H1 (cell line): ENCODE data around the gene MST1R. TPM values are rescaled to one million over a fixed set of nuclear protein-coding genes. Genes with fewer than 3 reads are reported as not detected.

Source experiments
- CTCF ChIA-PET: fragments of 300-600 bp; sonication (Branson Sonifier 250); formaldehyde crosslinking; loops from one replicate; lab custom pipeline; 2021; ENCODE audit not compliant: partially characterized antibody; lab: Charles Lee
- POLR2A ChIA-PET: fragments of 300-600 bp; sonication (Branson Sonifier 250); formaldehyde crosslinking; loops from one replicate; lab custom pipeline; 2021; ENCODE audit warnings: inconsistent platforms; ENCODE audit not compliant: partially characterized antibody; lab: Charles Lee
- DNase-seq, 2 experiments: peaks; one replicate each; pipeline versions ENCODE4 v3.0.0 to v3.0.0-alpha.2; 2010 to 2022; ENCODE audit warnings: low spot score in 2 of 2, low read depth in 1 of 2, mixed read lengths in 1 of 2
- FAIRE-seq: peaks from 2 replicates; lab custom pipeline; 2011; peaks lifted over from hg19 to GRCh38; lab: Jason Lieb, UNC
- H2AFZ ChIP-seq: 2 replicates; pipeline ENCODE4 v1.8.1; 2012; ENCODE audit warnings: low read length, inconsistent platforms
- H2AK5ac ChIP-seq: 2 replicates; pipeline ENCODE4 v1.6.1; 2013; ENCODE audit warnings: low read depth, low read length
- H2BK120ac ChIP-seq: replicated peaks from 2 replicates; pipeline ENCODE3; 2013; ENCODE audit warnings: low read depth, low read length, inconsistent platforms
- H2BK12ac ChIP-seq: 2 replicates; pipeline ENCODE4 v1.6.1; 2013; ENCODE audit warnings: low read depth, low read length
- H2BK15ac ChIP-seq: 2 replicates; pipeline ENCODE4 v1.6.1; 2013; ENCODE audit warnings: low read length
- H2BK20ac ChIP-seq: 2 replicates; pipeline ENCODE4 v1.6.1; 2013; ENCODE audit warnings: low read length
- H2BK5ac ChIP-seq: 2 replicates; pipeline ENCODE4 v1.6.1; 2013; ENCODE audit warnings: low read depth, low read length
- H3K14ac ChIP-seq: 2 replicates; pipeline ENCODE4 v1.6.1; 2013; ENCODE audit warnings: inconsistent platforms; ENCODE audit not compliant: insufficient read length
- H3K18ac ChIP-seq: 2 replicates; pipeline ENCODE4 v1.6.1; 2013; ENCODE audit warnings: low read length; ENCODE audit errors: extremely low read depth
- H3K23ac ChIP-seq: 2 replicates; pipeline ENCODE4 v1.6.1; 2013; ENCODE audit warnings: inconsistent platforms; ENCODE audit not compliant: insufficient read length
- H3K23me2 ChIP-seq: 2 replicates; pipeline ENCODE4 v1.6.1; 2013; ENCODE audit warnings: low read depth, low read length
- H3K27ac ChIP-seq: 2 replicates; pipeline ENCODE4 v1.6.1; 2011; ENCODE audit warnings: low read depth, low read length, inconsistent platforms
- H3K27me3 ChIP-seq, 4 experiments: replicated peaks in 1 of 4; 1 replicate in 1 of 4; 2 replicates in 3 of 4; pipeline versions ENCODE4 v1.6.1 to v1.8.1; 2011 to 2013; ENCODE audit warnings: low read length in 3 of 4, mild to moderate bottlenecking in 3 of 4, inconsistent platforms in 2 of 4, mixed read lengths in 2 of 4, moderate library complexity in 1 of 4; ENCODE audit not compliant: control insufficient read depth in 3 of 4, insufficient read depth in 3 of 4; ENCODE audit errors: extremely low read depth in 1 of 4
- H3K36me3 ChIP-seq, 4 experiments: 2 replicates each; pipeline versions ENCODE4 v1.6.1 to v1.8.1; 2011 to 2013; ENCODE audit warnings: mild to moderate bottlenecking in 4 of 4, low read length in 3 of 4, moderate library complexity in 2 of 4, control low read depth in 1 of 4, inconsistent platforms in 1 of 4; ENCODE audit not compliant: insufficient read depth in 4 of 4, control insufficient read depth in 2 of 4
- H3K4ac ChIP-seq: replicated peaks from 2 replicates; pipeline ENCODE3; 2013; ENCODE audit warnings: low read length, low read depth, mixed read lengths, inconsistent platforms; ENCODE audit not compliant: insufficient read length
- H3K4me1 ChIP-seq, 4 experiments: replicated peaks in 1 of 4; 1 replicate in 1 of 4; 2 replicates in 3 of 4; pipeline versions ENCODE4 v1.6.1 to v1.8.1; 2011 to 2013; ENCODE audit warnings: low read length in 3 of 4, inconsistent platforms in 2 of 4, mixed read lengths in 1 of 4; ENCODE audit not compliant: insufficient read depth in 4 of 4, control insufficient read depth in 3 of 4
- H3K4me2 ChIP-seq, 2 experiments: 2 replicates each; pipeline versions ENCODE4 v1.6.1 to v1.8.1; 2011 to 2013; ENCODE audit warnings: low read depth in 2 of 2, low read length in 2 of 2, control low read depth in 1 of 2, inconsistent platforms in 1 of 2, mild to moderate bottlenecking in 1 of 2; ENCODE audit not compliant: insufficient read depth in 1 of 2
- H3K4me3 ChIP-seq, 4 experiments: fragments of 200-600, 300-600 bp in 1 of 4; sonication (generic), shearing (Covaris generic), sonication (Bioruptor Twin) in 1 of 4; 2 replicates each; pipeline versions ENCODE4 v1.5.1 to v1.8.1; 2011 to 2016; ENCODE audit warnings: low read length in 4 of 4, low read depth in 3 of 4, control low read depth in 2 of 4, inconsistent platforms in 2 of 4, mild to moderate bottlenecking in 2 of 4, mixed read lengths in 1 of 4, moderate library complexity in 1 of 4; ENCODE audit not compliant: insufficient read depth in 2 of 4; ENCODE audit errors: extremely low read depth in 1 of 4
- H3K56ac ChIP-seq: replicated peaks from 2 replicates; pipeline ENCODE3; 2013; ENCODE audit warnings: low read depth, mild to moderate bottlenecking, mixed read lengths, low read length, inconsistent platforms; ENCODE audit not compliant: insufficient read length
- H3K79me1 ChIP-seq: 2 replicates; pipeline ENCODE4 v1.6.1; 2013; ENCODE audit warnings: low read depth, low read length, control low read depth
- H3K79me2 ChIP-seq, 2 experiments: 2 replicates each; pipeline versions ENCODE4 v1.6.1 to v1.8.1; 2012 to 2013; ENCODE audit warnings: low read length in 2 of 2, mild to moderate bottlenecking in 2 of 2, inconsistent platforms in 1 of 2; ENCODE audit not compliant: insufficient read depth in 2 of 2, control insufficient read depth in 1 of 2
- H3K9ac ChIP-seq, 4 experiments: replicated peaks in 1 of 4; 1 replicate in 1 of 4; 2 replicates in 3 of 4; pipeline versions ENCODE4 v1.6.1 to v1.8.1; 2011 to 2013; ENCODE audit warnings: low read depth in 3 of 4, low read length in 3 of 4, control low read depth in 2 of 4, mild to moderate bottlenecking in 2 of 4, moderate library complexity in 2 of 4, inconsistent platforms in 1 of 4; ENCODE audit errors: extremely low read depth in 1 of 4
- H3K9me3 ChIP-seq, 2 experiments: 2 replicates each; pipeline versions ENCODE4 v1.6.1 to v1.8.1; 2012 to 2013; ENCODE audit warnings: mild to moderate bottlenecking in 2 of 2, moderate library complexity in 2 of 2, control low read depth in 1 of 2, inconsistent platforms in 1 of 2, low read depth in 1 of 2, low read length in 1 of 2, mixed read lengths in 1 of 2; ENCODE audit not compliant: insufficient read depth in 2 of 2
- H4K20me1 ChIP-seq, 2 experiments: replicated peaks in 1 of 2; 2 replicates each; pipeline versions ENCODE3 to v1.8.1; 2011 to 2013; ENCODE audit warnings: inconsistent platforms in 2 of 2, low read length in 2 of 2, mild to moderate bottlenecking in 1 of 2; ENCODE audit not compliant: insufficient read depth in 2 of 2, control insufficient read depth in 1 of 2
- H4K5ac ChIP-seq: 2 replicates; pipeline ENCODE4 v1.6.1; 2013; ENCODE audit warnings: low read length, low read depth, mixed read lengths, inconsistent platforms; ENCODE audit not compliant: insufficient read length
- H4K8ac ChIP-seq: 2 replicates; pipeline ENCODE4 v1.8.0; 2013; ENCODE audit warnings: mild to moderate bottlenecking, moderate library complexity, low read length, inconsistent platforms; ENCODE audit not compliant: insufficient read depth; ENCODE audit errors: extremely low read depth
- H4K91ac ChIP-seq: replicated peaks from 2 replicates; pipeline ENCODE3; 2013; ENCODE audit warnings: low read length, mixed read lengths, inconsistent platforms; ENCODE audit not compliant: insufficient read length
- ATF3 ChIP-seq: IDR thresholded peaks from 2 replicates; pipeline ENCODE4 v1.6.1; 2011; ENCODE audit warnings: low read depth, mild to moderate bottlenecking, low read length; ENCODE audit not compliant: insufficient read depth
- CHD1 ChIP-seq: IDR thresholded peaks from 2 replicates; pipeline ENCODE4 v1.6.1; 2012; ENCODE audit warnings: low read depth, low read length, improper control_type of control experiment
- FOSL1 ChIP-seq: IDR thresholded peaks from 2 replicates; pipeline ENCODE4 v1.6.1; 2011; ENCODE audit warnings: mild to moderate bottlenecking, low read depth, low read length, moderate library complexity; ENCODE audit not compliant: insufficient read depth
- KDM4A ChIP-seq: IDR thresholded peaks from one replicate; pipeline ENCODE4 v1.7.1; 2012; ENCODE audit warnings: low read depth, mild to moderate bottlenecking, moderate library complexity, low read length, inconsistent platforms; ENCODE audit not compliant: severe bottlenecking
- POLR2A ChIP-seq, 2 experiments: IDR thresholded peaks; 1 replicate in 1 of 2; 2 replicates in 1 of 2; pipeline ENCODE4 v1.6.1; 2011; ENCODE audit warnings: low read depth in 2 of 2, low read length in 2 of 2, mild to moderate bottlenecking in 2 of 2; ENCODE audit errors: control extremely low read depth in 1 of 2
- POLR2AphosphoS5 ChIP-seq: IDR thresholded peaks from 2 replicates; pipeline ENCODE4 v1.6.1; 2011; ENCODE audit warnings: low read depth, low read length
- RAD21 ChIP-seq, 2 experiments: IDR thresholded peaks in 1 of 2; conservative IDR thresholded peaks in 1 of 2; 2 replicates each; pipeline ENCODE4 v1.6.1; 2011; ENCODE audit warnings: low read depth in 2 of 2, low read length in 2 of 2, improper control_type of control experiment in 1 of 2, inconsistent platforms in 1 of 2, mild to moderate bottlenecking in 1 of 2, moderate library complexity in 1 of 2
- RBBP5 ChIP-seq: IDR thresholded peaks from 2 replicates; pipeline ENCODE4 v1.7.1; 2012; ENCODE audit warnings: low read depth, mild to moderate bottlenecking, inconsistent platforms, low read length, moderate library complexity, borderline replicate concordance
- SP1 ChIP-seq: IDR thresholded peaks from 2 replicates; pipeline ENCODE4 v1.6.1; 2011; ENCODE audit warnings: low read depth, low read length
- TAF1 ChIP-seq: IDR thresholded peaks from 2 replicates; pipeline ENCODE4 v1.6.1; 2011; ENCODE audit warnings: mild to moderate bottlenecking, low read depth, low read length
- YY1 ChIP-seq: IDR thresholded peaks from 2 replicates; pipeline ENCODE4 v1.6.1; 2011; ENCODE audit warnings: low read depth, mild to moderate bottlenecking, low read length
- WGBS, 2 experiments: shearing (Covaris generic) in 1 of 2; methylation state at CpG; one replicate each; pipeline versions ENCODE4 v1.1.6 to v1.1.7; 2013 to 2015; ENCODE audit warnings: low lambda C conversion rate in 2 of 2, mixed read lengths in 2 of 2, inconsistent platforms in 1 of 2, low coverage in 1 of 2, missing lambda C conversion rate in 1 of 2; ENCODE audit not compliant: insufficient replicate concordance in 2 of 2, insufficient coverage in 1 of 2, insufficient read length in 1 of 2; ENCODE audit errors: extremely low coverage in 1 of 2, missing lambda C conversion rate in 1 of 2; 5-methylcytosine and 5-hydroxymethylcytosine counted together
- polyA plus RNA-seq, 7 experiments: library from polyadenylated mRNA; depleted of rRNA in 3 of 7; stranded (reverse) in 5 of 7; unstranded in 2 of 7; fragments of >200 nt in 5 of 7; fragments of 200-250 nt in 2 of 7; gene quantifications; 1 replicate in 5 of 7; 2 replicates in 1 of 7; 4 replicates in 1 of 7; pipeline versions ENCODE4 v1.2.1 to v1.2.3, GENCODE V29; 2011 to 2013; ENCODE audit warnings: missing spikeins in 2 of 7, mixed read lengths in 2 of 7
- total RNA-seq: library from RNA; stranded (reverse); fragmentation: NEBNext Ultra II Directional; extraction: Animal tissue kit (Norgen Biotek cat#: 25700); gene quantifications from 2 replicates; pipeline ENCODE4 v1.2.1, GENCODE V29; 2021

The MST1R gene
- total and polyA plus RNA-seq, 2 of the 8 experiments (the other 6 are each of a cell fraction or from before 2014, with no cell fraction given), result 4.8 to 7.6 TPM

- Histone ChIP-seq H2BK12ac (no peak overlapping the region), H3K79me2 (no peaks in the 10 kb centered on the region), H3K4me2 (peak overlapping the region; percentile 56 to 89), H3K27ac (no peak overlapping the region), H4K91ac (no peak overlapping the region), H2BK5ac (peak overlapping the region; percentile 64; the same call in 1 of the 2 replicates), H2AFZ (peak overlapping the region; percentile 62; the same call in 1 of the 2 replicates), H3K56ac (no peak overlapping the region), H3K9ac (peak overlapping the region in 1 of 4 experiments; percentile 13; a peak in 1 of 7 replicates), H2BK15ac (peak overlapping the region; percentile 81; the same call in 1 of the 2 replicates), H4K5ac (no peak overlapping the region), H3K4me3 (peak overlapping the region; percentile 1 to 57 (median 53); a peak in 7 of 8 replicates), H4K8ac (peak overlapping the region; percentile 84), H3K4me1 (peaks cover 5 to 38% (median 22%) of the 10 kb centered on the region in 4 experiments), H2BK120ac (no peak overlapping the region), H3K14ac (no peak overlapping the region), H4K20me1 (peaks cover 0 to 7% of the 10 kb centered on the region in 2 experiments), H3K18ac (peak overlapping the region; percentile 62), H3K27me3 (peaks cover 0 to 18% (median 14%) of the 10 kb centered on the region in 4 experiments; a peak in 5 of 7 replicates), H3K23ac (no peak overlapping the region), H2BK20ac (no peak overlapping the region), H3K79me1 (no peaks in the 10 kb centered on the region), H2AK5ac (no peak overlapping the region), H3K36me3 (no peaks in the 10 kb centered on the region), H3K23me2 (peaks cover 8% of the 10 kb centered on the region; the same call in 1 of the 2 replicates), H3K4ac (no peak overlapping the region), H3K9me3 (no peaks in the 10 kb centered on the region)
- DNase-seq (no peak), FAIRE-seq (no peak)
- POLR2A ChIA-PET, result interaction anchor here (0.7 to 1.6 kb wide), 9 partner anchors 9 to 126 kb away, joined by 3 to 7 read pairs (median 4); partner anchors contain the start of genes MON1A, RBM6 and TRAIP
- WGBS, 2 experiments, result 13% methylated on average over 48 of the region's 48 CpGs; no CpG with 5 or more reads in 1 of the 2 experiments
- CTCF ChIA-PET, result interaction anchor here (0.6 to 16.1 kb wide), 31 partner anchors 7 to 246 kb away, joined by 3 to 306 read pairs (median 4); partner anchors contain the start of genes IP6K1, MON1A, RBM5 and RBM6
- TF ChIP-seq ATF3 (no peak), YY1 (peak; percentile 48; the same call in 1 of the 2 replicates), SP1 (0 out of 2 replicates have a peak, but pooled peaks have one; percentile 7), RAD21 (IDR thresholded peaks at IDR 0.05 in 1 of 2, conservative IDR thresholded peaks at IDR 0.05 in 1 of 2; ENCODE audit: low read depth in 2 of 2, low read length in 2 of 2) (peak; percentile 38 to 50), POLR2A (IDR thresholded peaks at IDR 0.05; ENCODE audit: control extremely low read depth in 1 of 2, low read depth in 2 of 2, low read length in 2 of 2) (peak in 1 of 2 experiments; percentile 49; a peak in 2 of 3 replicates), POLR2AphosphoS5 (peak; percentile 42; the same call in 1 of the 2 replicates), TAF1 (no peak), FOSL1 (no peak), KDM4A (peak; percentile 51), CHD1 (no peak), RBBP5 (peak; percentile 85)
Measured at GRCh38 chr3:49910409-49911123, 6.9 kb upstream of the MST1R start.
